Mononuclear cell (primary cell): ENCODE measurements around the gene IQCH. TPM values are rescaled to one million over a fixed set of nuclear protein-coding genes. Genes with fewer than 3 reads are reported as not detected.
"Not testable (repeated sequence)": the region's sequence is repeated elsewhere in the genome, so short reads cannot be mapped to it uniquely, and the experiment has no call there.

Experiments
- H3K27me3 ChIP-seq: 2 replicates; pipeline ENCODE4 v1.6.0; 2011; ENCODE audit warnings: low read length, control low read depth; ENCODE audit not compliant: insufficient read depth
- H3K4me1 ChIP-seq: 2 replicates; pipeline ENCODE4 v1.5.1; 2011; ENCODE audit warnings: mild to moderate bottlenecking, low read length, control low read depth; ENCODE audit not compliant: insufficient read depth
- H3K4me3 ChIP-seq: 2 replicates; pipeline ENCODE4 v1.5.1; 2011; ENCODE audit warnings: mild to moderate bottlenecking, low read length, moderate library complexity
- H3K9me3 ChIP-seq: 2 replicates; pipeline ENCODE4 v1.5.1; 2011; ENCODE audit warnings: low read depth, mild to moderate bottlenecking, control low read depth, low read length
- total RNA-seq: library from RNA; depleted of rRNA; stranded (reverse); fragments of >200 nt; gene quantifications from one replicate; pipeline ENCODE4 v1.2.3, GENCODE V29; 2012

The IQCH gene
- total RNA-seq, 1 donor, result 0.42 TPM

DNA sequence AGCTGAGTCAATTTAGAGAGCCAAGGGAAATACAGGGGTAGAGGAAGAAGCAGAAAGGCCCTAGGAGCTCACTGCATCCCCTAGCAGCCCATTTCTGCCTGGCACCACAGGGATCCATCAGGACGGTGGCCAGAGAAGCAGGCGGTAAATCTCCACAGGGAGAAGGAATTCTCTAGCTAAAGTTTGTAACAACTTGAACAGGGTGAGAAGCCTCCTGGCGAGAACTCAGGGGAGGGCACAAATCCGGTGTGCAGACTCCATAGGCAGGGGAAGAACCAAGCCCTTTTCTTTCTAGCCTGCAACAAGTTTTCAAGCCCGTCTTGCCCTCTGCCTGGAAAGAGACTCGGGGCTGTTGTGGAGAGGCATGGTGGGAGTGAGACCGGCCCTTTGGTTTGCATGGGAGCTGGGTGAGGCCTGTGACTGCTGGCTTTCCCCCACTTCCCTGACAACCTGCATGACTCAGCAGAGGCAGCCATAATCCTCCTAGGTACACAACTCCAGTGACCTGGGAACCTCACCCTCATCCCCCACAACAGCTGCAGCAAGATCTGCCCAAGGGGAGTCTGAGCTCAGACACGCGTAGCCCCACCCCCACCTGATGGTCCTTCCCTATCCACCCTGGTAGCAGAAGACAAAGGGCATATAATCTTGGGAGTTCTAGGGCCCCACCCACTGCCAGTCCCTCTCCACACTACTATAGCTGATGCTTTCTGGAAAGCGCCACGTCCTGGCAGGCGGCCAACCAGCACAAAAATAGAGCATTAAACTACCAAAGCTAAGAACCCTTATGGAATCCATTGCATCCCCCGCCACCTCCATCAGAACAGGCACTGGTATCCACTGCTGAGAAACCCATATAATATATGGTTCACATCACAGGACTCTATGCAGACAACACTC lies 182.0 kb downstream of the IQCH start:
- not testable (repeated sequence) for H3K4me1 ChIP-seq, H3K4me3 ChIP-seq, H3K9me3 ChIP-seq, H3K27me3 ChIP-seq

DNA sequence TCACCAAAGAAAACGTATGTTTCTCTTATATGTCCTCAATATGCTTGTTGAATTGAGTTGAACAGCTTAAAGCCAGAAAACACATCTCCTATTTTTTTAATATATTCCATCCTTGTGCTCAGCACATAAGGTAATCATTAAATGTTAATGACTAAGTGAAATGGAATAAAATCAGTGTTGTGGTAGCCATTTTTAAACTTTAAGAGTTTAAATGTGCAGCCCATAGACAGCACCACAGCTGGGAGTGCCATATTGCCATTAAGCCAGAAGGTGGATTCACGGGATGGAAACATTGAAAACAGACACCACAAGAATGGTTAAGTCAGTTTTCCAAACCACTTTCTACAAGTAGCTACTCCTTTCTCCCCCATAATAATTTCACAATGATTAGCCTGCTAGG lies 189.5 kb downstream of the IQCH start:
- no peaks in the 10 kb centered on the region for H3K27me3 ChIP-seq
- no peaks in the 10 kb centered on the region for H3K9me3 ChIP-seq
- no peaks in the 10 kb centered on the region for H3K4me1 ChIP-seq
- no peak overlapping the region for H3K4me3 ChIP-seq

DNA sequence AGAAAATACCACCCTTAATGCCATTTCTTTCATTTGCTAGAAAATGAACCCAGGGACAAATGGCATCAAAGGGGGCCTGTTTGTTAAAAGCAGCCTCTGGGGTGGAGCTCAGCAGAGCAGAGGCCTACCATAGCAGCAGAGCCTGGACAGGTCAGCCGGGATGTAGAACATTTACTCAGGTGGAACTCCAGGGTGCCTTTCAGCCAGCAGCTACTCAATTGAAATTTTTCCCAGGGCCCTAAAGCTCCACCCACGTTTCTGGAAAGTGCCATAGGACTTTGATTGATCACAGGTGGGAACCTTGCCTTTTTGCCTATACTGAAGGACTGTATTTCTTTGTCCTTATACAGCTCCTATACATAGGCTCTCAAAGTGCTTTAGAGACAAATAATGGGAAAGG lies 191.9 kb downstream of the IQCH start:
- no peaks in the 10 kb centered on the region for H3K9me3 ChIP-seq
- no peaks in the 10 kb centered on the region for H3K4me1 ChIP-seq
- H3K27me3 ChIP-seq, result no peaks in the 10 kb centered on the region
- H3K4me3 ChIP-seq, result no peak overlapping the region

DNA sequence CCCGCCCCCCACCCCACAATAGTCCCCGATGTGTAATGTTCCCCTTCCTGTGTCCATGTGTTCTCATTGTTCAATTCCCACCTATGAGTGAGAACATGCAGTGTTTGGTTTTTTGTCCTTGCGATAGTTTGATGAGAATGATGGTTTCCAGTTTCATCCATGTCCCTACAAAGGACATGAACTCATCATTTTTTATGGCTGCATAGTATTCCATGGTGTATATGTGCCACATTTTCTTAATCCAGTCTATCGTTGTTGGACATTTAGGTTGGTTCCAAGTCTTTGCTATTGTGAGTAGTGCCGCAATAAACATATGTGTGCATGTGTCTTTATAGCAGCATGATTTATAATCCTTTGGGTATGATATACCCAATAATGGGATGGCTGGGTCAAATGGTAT lies 193.8 kb downstream of the IQCH start:
- not testable (repeated sequence) for H3K4me3 ChIP-seq, H3K9me3 ChIP-seq, H3K4me1 ChIP-seq, H3K27me3 ChIP-seq

DNA sequence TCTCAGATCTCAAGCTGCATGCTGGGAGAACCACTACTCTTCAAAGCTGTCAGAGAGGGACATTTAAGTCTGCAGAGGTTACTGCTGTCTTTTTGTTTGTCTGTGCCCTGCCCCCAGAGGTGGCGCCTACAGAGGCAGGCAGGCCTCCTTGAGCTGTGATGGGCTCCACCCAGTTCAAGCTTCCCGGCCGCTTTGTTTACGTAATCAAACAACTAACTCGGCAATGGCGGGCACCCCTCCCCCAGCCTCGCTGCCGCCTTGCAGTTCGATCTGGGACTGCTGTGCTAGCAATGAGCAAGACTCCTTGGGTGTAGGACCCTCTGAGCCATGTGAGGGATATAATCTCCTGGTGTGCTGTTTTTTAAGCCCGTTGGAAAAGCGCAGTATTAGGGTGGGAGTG lies 199.1 kb downstream of the IQCH start:
- not testable (repeated sequence) for H3K4me3 ChIP-seq, H3K4me1 ChIP-seq, H3K27me3 ChIP-seq, H3K9me3 ChIP-seq

DNA sequence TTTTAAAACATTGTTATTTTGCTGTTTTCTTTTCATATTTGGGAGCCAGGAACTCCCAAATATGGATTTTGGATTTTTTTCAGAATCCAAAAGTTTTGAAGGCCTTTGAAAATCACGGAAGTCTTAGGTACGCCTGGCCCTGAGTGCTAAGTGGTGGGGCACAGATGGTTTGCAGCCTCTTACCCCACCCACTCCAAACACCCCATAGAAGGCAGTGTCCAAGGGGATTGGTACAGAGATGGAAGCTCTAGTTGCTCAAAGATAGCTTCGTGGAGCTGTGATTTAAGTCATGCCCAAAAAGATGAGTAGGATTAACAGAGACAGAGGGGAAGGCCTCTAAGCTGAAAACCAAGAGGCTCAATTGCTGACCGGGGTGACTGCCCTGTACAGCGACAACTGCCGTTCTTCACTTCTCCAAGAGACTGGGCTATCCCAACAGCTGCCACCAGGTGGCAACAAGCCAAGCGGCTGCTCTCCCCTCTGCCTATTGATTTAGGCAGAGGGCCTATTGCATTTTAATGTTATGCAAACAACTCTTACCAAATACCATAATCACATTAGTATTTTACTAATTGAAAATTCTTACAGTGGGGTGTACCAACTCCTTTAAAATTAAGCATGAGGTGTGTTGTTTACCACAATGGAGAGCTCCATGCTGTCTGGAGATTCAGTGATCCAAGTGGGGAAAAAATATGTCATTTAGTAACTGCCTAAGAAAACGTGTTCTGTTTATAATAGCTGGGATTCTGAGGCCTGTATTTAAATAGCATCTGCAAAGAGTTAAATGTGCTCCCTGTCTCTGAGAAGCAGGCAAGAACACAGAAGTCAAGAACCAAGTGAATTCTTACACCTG lies 202.3 kb downstream of the IQCH start:
- no peak overlapping the region for H3K4me3 ChIP-seq
- peaks cover 3% of the 10 kb centered on the region for H3K4me1 ChIP-seq
- H3K9me3 ChIP-seq, result no peaks in the 10 kb centered on the region
- peaks cover 2% of the 10 kb centered on the region for H3K27me3 ChIP-seq

DNA sequence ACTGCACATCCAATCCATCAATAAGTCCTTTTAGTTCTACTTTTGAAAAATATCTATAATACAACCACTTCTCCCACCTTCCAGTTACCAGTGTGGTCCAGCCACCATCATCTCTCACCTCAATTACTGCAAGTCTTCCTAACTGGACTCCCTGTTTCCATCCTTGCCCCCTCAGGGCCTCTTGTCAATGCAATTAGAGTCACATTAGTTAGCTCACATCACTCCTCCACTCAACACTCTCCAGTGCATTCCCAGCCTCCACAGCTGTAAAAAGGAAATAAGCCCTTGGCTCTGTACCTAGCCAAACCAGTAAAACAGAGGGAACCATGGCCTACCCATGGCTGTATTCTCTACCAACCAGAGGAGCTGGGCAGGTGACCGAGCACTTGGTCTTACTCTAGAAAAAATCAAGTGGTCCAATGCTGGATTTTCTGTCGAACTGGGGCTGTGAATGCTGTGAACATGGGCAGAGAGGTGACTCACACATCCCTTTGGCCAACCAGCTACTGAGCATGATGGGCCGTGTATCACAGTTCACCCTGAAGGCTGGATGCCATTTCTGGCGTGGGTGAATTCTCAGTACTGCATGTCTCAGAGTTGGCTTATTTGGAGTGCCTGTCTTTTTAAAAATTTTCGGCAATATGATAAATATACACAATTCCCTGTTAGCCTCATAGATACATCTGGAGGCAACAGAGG lies 203.9 kb downstream of the IQCH start:
- no peak overlapping the region for H3K4me3 ChIP-seq
- peaks cover 3% of the 10 kb centered on the region for H3K4me1 ChIP-seq
- H3K9me3 ChIP-seq, result no peaks in the 10 kb centered on the region
- peaks cover 2% of the 10 kb centered on the region for H3K27me3 ChIP-seq

DNA sequence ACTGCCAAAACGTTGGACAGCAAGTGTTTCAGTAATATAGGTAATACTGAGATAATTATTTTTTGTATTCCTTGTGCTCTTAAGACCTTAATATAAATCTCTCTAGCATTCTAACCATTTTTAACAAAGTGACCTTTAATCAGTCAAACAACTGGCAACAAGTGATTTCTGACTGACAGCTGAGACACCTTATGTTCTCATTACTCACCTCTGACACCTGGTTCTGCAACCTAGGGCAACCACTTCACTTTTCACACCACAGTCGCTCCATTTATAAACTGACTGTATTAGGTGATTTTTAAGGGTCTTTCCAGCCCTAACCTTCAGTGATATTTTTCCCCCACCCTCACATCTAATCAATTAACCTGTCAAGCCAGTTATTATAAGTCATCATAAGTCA lies 205.9 kb downstream of the IQCH start:
- peaks cover 2% of the 10 kb centered on the region for H3K27me3 ChIP-seq
- no peak overlapping the region for H3K4me3 ChIP-seq
- H3K4me1 ChIP-seq, result peaks cover 3% of the 10 kb centered on the region
- H3K9me3 ChIP-seq, result no peaks in the 10 kb centered on the region

DNA sequence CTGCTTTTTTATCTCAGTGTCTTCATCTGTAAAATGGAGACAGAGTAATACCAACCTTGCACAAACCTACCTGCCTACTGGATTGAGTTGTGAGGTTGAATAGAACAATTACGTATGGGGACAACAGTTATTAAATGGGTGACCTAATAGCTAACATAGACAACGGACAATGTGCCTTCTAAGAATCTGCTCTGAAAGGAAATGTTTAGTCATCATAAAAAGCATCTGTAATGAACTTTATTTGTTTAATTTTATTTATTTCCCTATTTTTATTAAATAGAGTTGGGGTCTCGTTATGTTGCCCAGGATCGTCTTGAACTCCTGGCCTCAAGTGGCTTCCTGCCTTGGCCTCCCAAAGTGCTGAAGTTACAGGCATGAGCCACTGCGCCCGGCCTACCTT lies 207.1 kb downstream of the IQCH start:
- H3K9me3 ChIP-seq, result no peaks in the 10 kb centered on the region
- no peak overlapping the region for H3K4me3 ChIP-seq
- H3K27me3 ChIP-seq, result peaks cover under 1% of the 10 kb centered on the region
- H3K4me1 ChIP-seq, result peaks cover 2% of the 10 kb centered on the region

DNA sequence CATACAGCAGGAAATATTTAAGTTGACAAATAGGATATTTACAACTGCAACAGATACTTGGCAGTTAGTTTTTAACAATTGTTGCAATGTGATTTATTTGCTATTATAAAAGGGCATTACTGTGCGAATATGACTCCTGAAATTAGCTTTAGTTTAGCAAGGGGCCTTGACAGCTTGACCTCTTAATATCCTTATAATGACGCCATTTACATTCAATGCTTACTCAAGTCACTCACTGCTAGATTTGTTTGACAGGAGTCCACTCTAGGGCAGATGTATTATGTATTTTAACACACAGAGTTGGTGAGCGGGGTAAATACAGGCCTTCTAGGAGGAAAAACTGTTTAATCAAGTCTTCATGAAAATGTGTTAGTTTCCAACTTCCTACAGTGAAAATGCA lies 208.3 kb downstream of the IQCH start:
- Histone ChIP-seq H3K4me1 (no peaks in the 10 kb centered on the region), H3K27me3 (no peaks in the 10 kb centered on the region), H3K9me3 (no peaks in the 10 kb centered on the region), H3K4me3 (no peak overlapping the region)

DNA sequence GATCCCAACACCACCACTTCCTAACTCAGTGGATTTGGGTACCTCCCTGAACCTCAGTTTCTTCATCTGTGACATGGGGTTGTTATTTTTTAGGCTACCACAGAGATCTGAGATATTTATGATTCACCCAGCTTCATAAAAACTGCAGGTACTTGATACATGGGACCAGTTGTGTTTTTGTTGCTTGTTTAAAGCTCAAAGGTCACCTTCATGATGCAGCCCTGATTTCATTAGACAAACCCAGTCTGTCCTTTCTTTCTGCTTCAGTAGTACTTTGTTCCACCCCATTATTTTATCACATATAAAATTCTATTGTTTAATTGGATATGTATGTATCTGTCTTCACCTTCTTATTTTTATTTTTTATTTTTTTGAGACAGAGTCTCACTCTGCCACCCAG lies 208.9 kb downstream of the IQCH start:
- Histone ChIP-seq H3K4me1 (no peaks in the 10 kb centered on the region), H3K9me3 (no peaks in the 10 kb centered on the region), H3K4me3 (no peak overlapping the region), H3K27me3 (no peaks in the 10 kb centered on the region)

DNA sequence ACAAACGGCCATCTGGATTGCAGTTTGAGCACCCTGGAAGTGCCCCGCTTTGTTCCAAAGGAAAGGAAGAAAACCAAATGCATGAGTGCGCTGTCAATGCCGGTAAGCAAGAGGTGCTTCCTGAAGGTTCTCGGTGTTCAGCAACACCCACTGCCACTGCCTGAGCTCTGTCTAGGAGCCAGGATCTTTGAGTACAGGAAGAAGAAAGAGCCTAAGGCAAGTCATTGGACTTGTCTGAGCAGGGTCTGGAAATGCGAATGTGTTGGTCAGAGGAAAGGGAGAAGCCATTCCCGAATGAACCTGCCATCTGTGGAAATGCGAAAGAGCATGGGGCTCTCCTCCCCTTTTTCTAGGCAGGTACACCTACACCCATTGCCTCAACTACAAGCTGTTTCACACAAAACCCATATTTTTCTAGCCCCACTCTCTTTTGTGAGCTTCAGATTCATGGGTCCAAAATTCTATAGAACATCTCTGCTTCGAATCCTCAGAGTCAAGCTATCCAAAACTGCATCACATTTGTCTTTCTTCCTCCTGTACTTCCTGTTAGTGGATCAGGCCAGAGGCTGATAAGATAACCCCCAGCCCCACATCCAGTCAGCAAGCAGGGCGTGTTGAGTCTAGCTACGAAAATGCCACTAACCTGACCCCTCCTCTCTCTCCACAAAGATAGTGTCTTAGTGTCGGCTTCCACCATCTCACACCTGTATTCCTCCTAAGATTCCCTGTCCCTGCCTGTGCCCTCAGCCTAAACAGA lies 210.8 kb downstream of the IQCH start:
- no peaks in the 10 kb centered on the region for H3K27me3 ChIP-seq
- H3K4me1 ChIP-seq, result no peaks in the 10 kb centered on the region
- no peaks in the 10 kb centered on the region for H3K9me3 ChIP-seq
- no peak overlapping the region for H3K4me3 ChIP-seq

DNA sequence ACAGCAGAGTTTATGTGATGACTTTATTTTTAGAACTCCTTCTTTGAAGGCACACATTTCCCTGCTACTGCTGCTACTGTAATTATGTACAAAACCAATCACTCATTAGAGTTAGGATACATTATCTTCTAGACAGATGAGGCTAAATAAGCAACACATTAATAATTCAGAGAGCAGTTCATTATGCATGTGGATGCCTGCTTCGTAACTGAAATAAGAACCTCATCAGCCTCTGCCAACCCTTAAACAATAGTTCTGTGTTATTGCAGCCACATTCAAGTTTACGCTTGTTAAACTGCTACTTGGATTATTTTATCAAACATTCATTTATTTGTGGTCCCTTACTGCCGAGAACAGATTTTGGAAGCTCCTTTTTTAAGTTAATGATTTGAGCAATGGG lies 213.8 kb downstream of the IQCH start:
- no peak overlapping the region for H3K4me3 ChIP-seq
- no peaks in the 10 kb centered on the region for H3K27me3 ChIP-seq
- H3K4me1 ChIP-seq, result no peaks in the 10 kb centered on the region
- no peaks in the 10 kb centered on the region for H3K9me3 ChIP-seq

DNA sequence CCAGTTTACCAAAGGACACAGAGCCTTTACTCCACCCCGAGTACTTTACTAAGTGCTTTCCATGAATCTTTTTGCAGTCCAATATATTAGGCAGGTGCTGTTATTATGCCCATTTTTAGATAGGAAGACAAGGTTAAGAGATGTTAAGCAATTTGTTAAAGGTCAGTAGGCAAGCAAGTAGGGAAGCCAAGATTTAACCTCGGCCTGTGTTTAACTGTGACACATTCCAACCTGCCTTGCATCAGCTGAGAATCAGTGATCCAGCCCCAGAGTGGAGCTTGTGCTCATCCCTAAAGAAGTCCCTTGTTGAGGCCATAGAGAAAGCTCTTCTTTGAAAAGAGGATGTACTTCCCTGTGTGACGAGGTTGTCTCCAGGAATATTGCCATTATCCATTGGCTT lies 215.1 kb downstream of the IQCH start:
- H3K4me3 ChIP-seq, result no peak overlapping the region
- no peaks in the 10 kb centered on the region for H3K9me3 ChIP-seq
- no peaks in the 10 kb centered on the region for H3K27me3 ChIP-seq
- H3K4me1 ChIP-seq, result no peaks in the 10 kb centered on the region
